ENCODE results near the gene TMEM63C.

DNA sequence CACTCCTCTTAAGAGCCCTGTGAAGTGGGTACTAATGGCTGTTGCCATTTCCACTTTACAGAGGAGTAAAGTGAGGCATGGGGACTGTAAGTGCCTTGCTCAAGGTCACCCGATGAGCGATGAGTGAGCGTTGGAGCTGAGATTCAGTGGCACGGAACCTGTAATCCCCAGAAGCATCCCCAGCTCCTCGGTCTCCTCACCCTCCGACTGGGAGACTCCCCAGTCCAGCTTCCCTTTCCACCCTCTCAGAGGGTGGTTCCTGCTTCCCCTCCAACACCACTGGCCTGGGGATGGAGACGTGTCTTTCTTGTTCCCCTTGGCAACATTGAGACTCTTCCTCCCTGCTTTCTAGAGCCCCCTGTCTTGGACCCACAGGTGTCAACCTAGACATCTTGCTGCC is 32.6 kb downstream of the TMEM63C start:
- TF ChIP-seq, protein P1, sequence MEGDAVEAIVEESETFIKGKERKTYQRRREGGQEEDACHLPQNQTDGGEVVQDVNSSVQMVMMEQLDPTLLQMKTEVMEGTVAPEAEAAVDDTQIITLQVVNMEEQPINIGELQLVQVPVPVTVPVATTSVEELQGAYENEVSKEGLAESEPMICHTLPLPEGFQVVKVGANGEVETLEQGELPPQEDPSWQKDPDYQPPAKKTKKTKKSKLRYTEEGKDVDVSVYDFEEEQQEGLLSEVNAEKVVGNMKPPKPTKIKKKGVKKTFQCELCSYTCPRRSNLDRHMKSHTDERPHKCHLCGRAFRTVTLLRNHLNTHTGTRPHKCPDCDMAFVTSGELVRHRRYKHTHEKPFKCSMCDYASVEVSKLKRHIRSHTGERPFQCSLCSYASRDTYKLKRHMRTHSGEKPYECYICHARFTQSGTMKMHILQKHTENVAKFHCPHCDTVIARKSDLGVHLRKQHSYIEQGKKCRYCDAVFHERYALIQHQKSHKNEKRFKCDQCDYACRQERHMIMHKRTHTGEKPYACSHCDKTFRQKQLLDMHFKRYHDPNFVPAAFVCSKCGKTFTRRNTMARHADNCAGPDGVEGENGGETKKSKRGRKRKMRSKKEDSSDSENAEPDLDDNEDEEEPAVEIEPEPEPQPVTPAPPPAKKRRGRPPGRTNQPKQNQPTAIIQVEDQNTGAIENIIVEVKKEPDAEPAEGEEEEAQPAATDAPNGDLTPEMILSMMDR (conservative IDR thresholded peaks at IDR 0.05; ENCODE audit: low read length), result no peak
- TF ChIP-seq EZH2phosphoT487 (IDR thresholded peaks at IDR 0.05; ENCODE audit: borderline replicate concordance), result no peak
